Stimulated activated CD4-positive, alpha-beta T cell treated with anti-CD3 and anti-CD28 coated beads, Interleukin-2, amount 100 ng/mL, for 48 hours (primary cell): ENCODE measurements around the gene CPE.
"Not testable (repeated sequence)": the region's sequence is repeated elsewhere in the genome, so short reads cannot be mapped to it uniquely, and the experiment has no call there.

ENCODE experiments used
- DNase-seq, 2 donors: peaks; one replicate each; pipeline ENCODE4 v3.0.0-alpha.2; 2020

The CPE gene

GRCh38 chr4:165378745-165379677 is at the start of gene CPE:
Gene CPE, plus strand, starts transcription at chr4:165379008. Its CDS starts 214 bp downstream, at chr4:165379222.
- DNase-seq: peak; percentile 36 to 57

- no peak for DNase-seq
Measured at GRCh38 chr4:165330071-165330470, 48.7 kb upstream of the CPE start.

GRCh38 chr4:165330666-165331065 is 48.1 kb upstream of the CPE start:
- no peak for DNase-seq

- DNase-seq: no peak
Measured at GRCh38 chr4:165331359-165331758, 47.4 kb upstream of the CPE start.

- DNase-seq: no peak
Measured at GRCh38 chr4:165331823-165332222, 47.0 kb upstream of the CPE start.

- no peak for DNase-seq
Measured at GRCh38 chr4:165332502-165332901, 46.3 kb upstream of the CPE start.

- no peak for DNase-seq
Measured at GRCh38 chr4:165335163-165335703, 43.6 kb upstream of the CPE start.

GRCh38 chr4:165336743-165337142 is 42.1 kb upstream of the CPE start:
- DNase-seq: no peak

GRCh38 chr4:165342340-165342739 is 36.5 kb upstream of the CPE start:
- DNase-seq: not testable (repeated sequence)

- no peak for DNase-seq
Measured at GRCh38 chr4:165343353-165344191, 35.2 kb upstream of the CPE start.

GRCh38 chr4:165345666-165346417 is 33.0 kb upstream of the CPE start:
- DNase-seq: no peak

GRCh38 chr4:165347647-165348569 is 30.9 kb upstream of the CPE start:
- DNase-seq: no peak

GRCh38 chr4:165351359-165352130 is 27.3 kb upstream of the CPE start:
- no peak for DNase-seq

- DNase-seq: no peak
Measured at GRCh38 chr4:165355900-165356300, 22.9 kb upstream of the CPE start.

- no peak for DNase-seq
Measured at GRCh38 chr4:165359506-165359905, 19.3 kb upstream of the CPE start.

- DNase-seq: no peak
Measured at GRCh38 chr4:165360041-165360695, 18.6 kb upstream of the CPE start.

- no peak for DNase-seq
Measured at GRCh38 chr4:165360985-165361670, 17.7 kb upstream of the CPE start.

- DNase-seq: no peak
Measured at GRCh38 chr4:165361810-165362209, 17.0 kb upstream of the CPE start.

- no peak for DNase-seq
Measured at GRCh38 chr4:165364452-165365080, 14.2 kb upstream of the CPE start.
